Osteoblast (primary cell): ENCODE data around the gene SMG9. TPM values are rescaled to one million over a fixed set of nuclear protein-coding genes. Genes with fewer than 3 reads are reported as not detected.

ENCODE experiments used
- DNase-seq: peaks from one replicate; pipeline ENCODE4 v3.0.0; 2011; ENCODE audit warnings: low spot score, mixed read lengths; ENCODE audit not compliant: insufficient read length; ENCODE audit errors: missing footprints
- H2AFZ ChIP-seq: 2 replicates; pipeline ENCODE4 v1.6.0; 2011; ENCODE audit warnings: mild to moderate bottlenecking, low read length
- H3K27ac ChIP-seq: 2 replicates; pipeline ENCODE4 v1.5.1; 2011; ENCODE audit warnings: mild to moderate bottlenecking, low read depth, low read length, moderate library complexity
- H3K27me3 ChIP-seq: 2 replicates; pipeline ENCODE4 v1.6.0; 2012; ENCODE audit warnings: mild to moderate bottlenecking, control low read depth, inconsistent platforms, low read length, moderate library complexity; ENCODE audit not compliant: insufficient read depth
- H3K36me3 ChIP-seq: 2 replicates; pipeline ENCODE4 v1.5.1; 2011; ENCODE audit warnings: mild to moderate bottlenecking, low read length, control low read depth, moderate library complexity; ENCODE audit not compliant: insufficient read depth
- H3K4me1 ChIP-seq: 2 replicates; pipeline ENCODE4 v1.5.1; 2011; ENCODE audit warnings: mild to moderate bottlenecking, low read length, control low read depth, moderate library complexity; ENCODE audit not compliant: insufficient read depth
- H3K4me2 ChIP-seq: 2 replicates; pipeline ENCODE4 v1.6.0; 2011; ENCODE audit warnings: mild to moderate bottlenecking, low read length; ENCODE audit not compliant: insufficient read depth
- H3K4me3 ChIP-seq: fragments of 200-600 bp; sonication (generic); 3 replicates; pipeline ENCODE4 v1.5.1; 2012; ENCODE audit warnings: mild to moderate bottlenecking, low read length, inconsistent platforms; ENCODE audit not compliant: insufficient read depth
- H3K79me2 ChIP-seq: 2 replicates; pipeline ENCODE4 v1.6.0; 2012; ENCODE audit warnings: mild to moderate bottlenecking, low read length, control low read depth, inconsistent platforms; ENCODE audit not compliant: insufficient read depth
- H3K9me3 ChIP-seq: 2 replicates; pipeline ENCODE4 v1.5.1; 2011; ENCODE audit warnings: low read depth, low read length, control low read depth
- H4K20me1 ChIP-seq: 2 replicates; pipeline ENCODE4 v1.6.0; 2012; ENCODE audit warnings: mild to moderate bottlenecking, low read length, control low read depth; ENCODE audit not compliant: insufficient read depth
- total RNA-seq: library from RNA; depleted of rRNA; stranded (reverse); fragments of >200 nt; gene quantifications from 2 replicates; pipeline ENCODE4 v1.2.3, GENCODE V29; 2012
- TF ChIP-seq, protein P1 (sequence below): IDR thresholded peaks from 2 replicates; pipeline ENCODE4 v1.5.1; 2011; ENCODE audit warnings: mild to moderate bottlenecking, low read depth, low read length, moderate library complexity; ENCODE audit errors: extremely low read depth

The SMG9 gene
- total RNA-seq, 1 donor, result 14.5 TPM

DNA sequence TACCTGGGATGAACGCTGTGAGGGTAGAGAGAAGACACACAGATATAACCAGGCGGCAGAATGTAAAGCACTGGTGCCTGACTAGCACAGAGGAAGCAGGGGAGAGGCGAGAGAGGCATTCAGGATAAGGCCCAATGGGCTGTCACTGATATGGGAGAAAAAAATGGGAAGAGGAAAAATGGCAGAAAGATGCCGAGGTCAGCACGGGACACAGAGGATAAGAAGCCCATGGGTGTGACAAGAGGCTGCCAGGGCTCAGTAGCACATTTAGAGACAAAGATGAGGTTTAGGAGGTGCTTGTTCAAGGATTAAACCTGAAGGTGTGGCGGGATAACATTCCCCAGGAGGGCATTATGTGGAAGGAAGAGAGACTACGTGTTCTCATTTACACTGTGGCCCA, 5.6 kb downstream of the SMG9 start:
- TF ChIP-seq, protein P1, sequence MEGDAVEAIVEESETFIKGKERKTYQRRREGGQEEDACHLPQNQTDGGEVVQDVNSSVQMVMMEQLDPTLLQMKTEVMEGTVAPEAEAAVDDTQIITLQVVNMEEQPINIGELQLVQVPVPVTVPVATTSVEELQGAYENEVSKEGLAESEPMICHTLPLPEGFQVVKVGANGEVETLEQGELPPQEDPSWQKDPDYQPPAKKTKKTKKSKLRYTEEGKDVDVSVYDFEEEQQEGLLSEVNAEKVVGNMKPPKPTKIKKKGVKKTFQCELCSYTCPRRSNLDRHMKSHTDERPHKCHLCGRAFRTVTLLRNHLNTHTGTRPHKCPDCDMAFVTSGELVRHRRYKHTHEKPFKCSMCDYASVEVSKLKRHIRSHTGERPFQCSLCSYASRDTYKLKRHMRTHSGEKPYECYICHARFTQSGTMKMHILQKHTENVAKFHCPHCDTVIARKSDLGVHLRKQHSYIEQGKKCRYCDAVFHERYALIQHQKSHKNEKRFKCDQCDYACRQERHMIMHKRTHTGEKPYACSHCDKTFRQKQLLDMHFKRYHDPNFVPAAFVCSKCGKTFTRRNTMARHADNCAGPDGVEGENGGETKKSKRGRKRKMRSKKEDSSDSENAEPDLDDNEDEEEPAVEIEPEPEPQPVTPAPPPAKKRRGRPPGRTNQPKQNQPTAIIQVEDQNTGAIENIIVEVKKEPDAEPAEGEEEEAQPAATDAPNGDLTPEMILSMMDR, result no peak
- H3K27me3 ChIP-seq, result no peaks in the 10 kb centered on the region
- no peak overlapping the region for H3K4me2 ChIP-seq
- H3K4me3 ChIP-seq, result no peak overlapping the region
- H3K36me3 ChIP-seq, result peaks cover 57% of the 10 kb centered on the region
- H2AFZ ChIP-seq, result no peak overlapping the region
- H3K9me3 ChIP-seq, result no peaks in the 10 kb centered on the region
- H3K4me1 ChIP-seq, result peaks cover 27% of the 10 kb centered on the region
- no peak overlapping the region for H3K27ac ChIP-seq
- peaks cover 12% of the 10 kb centered on the region for H4K20me1 ChIP-seq
- peaks cover 46% of the 10 kb centered on the region for H3K79me2 ChIP-seq
- DNase-seq, result peak; percentile 22

DNA sequence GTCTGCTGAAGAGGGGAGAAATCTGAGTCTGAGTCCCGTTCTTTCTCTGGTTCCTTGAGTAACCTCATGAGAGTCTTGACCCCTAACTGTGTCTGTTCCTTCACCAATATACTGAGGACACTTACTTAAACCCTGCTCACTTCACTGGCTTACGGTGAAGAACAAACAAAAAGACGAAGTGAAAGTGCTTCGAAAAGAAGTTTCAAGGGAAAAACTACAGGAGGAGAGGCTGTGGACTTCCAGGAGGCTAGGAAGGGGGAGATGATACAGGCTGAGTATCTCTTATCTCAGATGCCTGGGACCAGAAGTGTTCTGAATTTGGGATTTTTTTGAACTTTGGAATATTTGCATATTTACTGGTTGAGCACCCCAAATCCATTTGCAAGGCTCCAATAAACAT, 6.1 kb downstream of the SMG9 start:
- Histone ChIP-seq H3K4me1 (peaks cover 28% of the 10 kb centered on the region), H2AFZ (no peak overlapping the region), H3K4me3 (no peak overlapping the region), H3K4me2 (no peak overlapping the region), H4K20me1 (peaks cover 12% of the 10 kb centered on the region), H3K36me3 (peaks cover 61% of the 10 kb centered on the region), H3K79me2 (peaks cover 46% of the 10 kb centered on the region), H3K27ac (no peak overlapping the region), H3K9me3 (no peaks in the 10 kb centered on the region), H3K27me3 (no peaks in the 10 kb centered on the region)
- no peak for DNase-seq
- TF ChIP-seq, protein P1, result no peak

DNA sequence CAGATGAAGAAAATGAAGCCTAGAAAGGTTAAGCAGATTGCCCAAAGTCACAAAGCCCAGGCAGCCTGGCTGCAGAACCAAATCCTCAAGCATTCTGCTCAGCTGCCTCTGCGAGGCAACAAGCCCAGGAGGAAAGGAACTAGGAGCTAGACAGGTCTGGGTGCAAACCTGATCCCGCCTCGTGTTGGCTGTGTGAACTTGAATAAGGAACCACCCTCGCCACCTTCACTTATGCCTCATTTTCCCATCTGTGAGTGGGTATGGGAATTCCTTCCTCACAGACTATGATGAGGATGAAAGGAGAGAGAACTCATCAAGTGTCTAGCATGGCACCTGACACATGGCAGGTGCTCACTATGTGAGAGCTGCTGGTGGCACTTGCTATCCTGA, 6.6 kb downstream of the SMG9 start:
- no peaks in the 10 kb centered on the region for H3K27me3 ChIP-seq
- peaks cover 27% of the 10 kb centered on the region for H3K4me1 ChIP-seq
- H3K36me3 ChIP-seq, result peaks cover 65% of the 10 kb centered on the region
- TF ChIP-seq, protein P1, result no peak
- H2AFZ ChIP-seq, result no peak overlapping the region
- H3K4me2 ChIP-seq, result no peak overlapping the region
- H3K27ac ChIP-seq, result no peak overlapping the region
- H4K20me1 ChIP-seq, result peaks cover 12% of the 10 kb centered on the region
- peak; percentile 15 for DNase-seq
- H3K9me3 ChIP-seq, result no peaks in the 10 kb centered on the region
- H3K79me2 ChIP-seq, result peaks cover 43% of the 10 kb centered on the region
- H3K4me3 ChIP-seq, result no peak overlapping the region

DNA sequence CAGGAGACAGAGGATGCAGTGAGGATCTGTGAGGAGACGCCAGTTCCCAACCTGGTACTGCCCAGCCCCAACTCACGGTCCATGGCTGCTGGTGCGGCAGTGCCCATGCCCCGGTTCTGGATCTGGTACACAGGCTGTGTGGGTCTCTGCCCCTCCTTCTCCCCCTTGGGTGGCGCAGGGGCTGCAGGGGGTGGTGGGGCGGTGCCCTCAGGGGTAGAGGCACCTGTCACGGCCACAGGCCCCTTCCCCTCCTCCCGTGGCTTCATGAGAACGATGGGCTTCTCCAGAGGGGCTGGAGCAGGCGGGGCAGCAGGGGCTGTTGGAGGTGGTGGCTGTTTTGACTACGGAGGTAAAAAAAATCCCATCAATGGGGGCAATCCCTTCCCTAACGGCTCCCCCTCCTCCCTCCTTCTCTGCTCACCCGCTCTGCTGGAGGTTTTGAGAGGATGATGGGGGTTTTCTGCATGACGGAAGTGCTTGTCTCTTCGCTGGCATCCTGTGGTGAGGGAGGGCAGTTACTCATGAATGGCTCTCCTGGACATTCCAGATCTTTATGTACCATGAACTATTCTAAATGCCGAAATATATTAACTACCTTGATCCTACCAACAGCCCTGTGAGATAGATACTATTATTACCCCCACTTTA, 7.1 kb downstream of the SMG9 start:
- no peaks in the 10 kb centered on the region for H3K9me3 ChIP-seq
- no peak for DNase-seq
- TF ChIP-seq, protein P1, result no peak
- H3K27ac ChIP-seq, result no peak overlapping the region
- H2AFZ ChIP-seq, result no peak overlapping the region
- peaks cover 12% of the 10 kb centered on the region for H4K20me1 ChIP-seq
- H3K4me1 ChIP-seq, result peaks cover 27% of the 10 kb centered on the region
- peaks cover 65% of the 10 kb centered on the region for H3K36me3 ChIP-seq
- H3K4me3 ChIP-seq, result no peak overlapping the region
- no peaks in the 10 kb centered on the region for H3K27me3 ChIP-seq
- no peak overlapping the region for H3K4me2 ChIP-seq
- peaks cover 43% of the 10 kb centered on the region for H3K79me2 ChIP-seq
